Islet precursor cell (in vitro differentiated cells): ENCODE measurements around the gene CACNA1C.

Source experiments
- DNase-seq: peaks from one replicate; pipeline ENCODE4 v3.0.0-alpha.2; 2018

CACNA1C gene

GRCh38 chr12:2052826-2053678 lies at the start of gene CACNA1C:
Gene CACNA1C (plus strand): TSS chr12:2052987. CDS start chr12:2053563, 576 bp downstream.
- peak; percentile 90 for DNase-seq

GRCh38 chr12:2003676-2004112 lies 49.1 kb upstream of the CACNA1C start:
- DNase-seq: no peak

- peak; percentile 100 for DNase-seq
Measured at GRCh38 chr12:2004113-2004929, 48.5 kb upstream of the CACNA1C start, which contains the start of gene DCP1B. Gene DCP1B (minus strand): TSS chr12:2004457. CDS start chr12:2004431, 26 bp downstream.

- no peak for DNase-seq
Measured at GRCh38 chr12:2008677-2009076, 44.1 kb upstream of the CACNA1C start.

- DNase-seq: no peak
Measured at GRCh38 chr12:2009623-2010022, 43.2 kb upstream of the CACNA1C start.

- no peak for DNase-seq
Measured at GRCh38 chr12:2011643-2012607, 40.9 kb upstream of the CACNA1C start.

- no peak for DNase-seq
Measured at GRCh38 chr12:2013086-2013485, 39.7 kb upstream of the CACNA1C start.

- DNase-seq: peak; percentile 75
Measured at GRCh38 chr12:2013527-2014223, 39.1 kb upstream of the CACNA1C start.

- DNase-seq: no peak
Measured at GRCh38 chr12:2014231-2014630, 38.6 kb upstream of the CACNA1C start.

- DNase-seq: no peak
Measured at GRCh38 chr12:2016862-2017545, 35.8 kb upstream of the CACNA1C start.

GRCh38 chr12:2017546-2018337 lies 35.0 kb upstream of the CACNA1C start:
- no peak for DNase-seq

- no peak for DNase-seq
Measured at GRCh38 chr12:2018391-2018790, 34.4 kb upstream of the CACNA1C start.

- no peak for DNase-seq
Measured at GRCh38 chr12:2019126-2019525, 33.7 kb upstream of the CACNA1C start.

GRCh38 chr12:2020511-2020910 lies 32.3 kb upstream of the CACNA1C start:
- DNase-seq: no peak

- peak; percentile 78 for DNase-seq
Measured at GRCh38 chr12:2023365-2023764, 29.4 kb upstream of the CACNA1C start.

GRCh38 chr12:2027351-2027750 lies 25.4 kb upstream of the CACNA1C start:
- no peak for DNase-seq

- DNase-seq: no peak
Measured at GRCh38 chr12:2029851-2030250, 22.9 kb upstream of the CACNA1C start.

GRCh38 chr12:2032506-2032905 lies 20.3 kb upstream of the CACNA1C start:
- DNase-seq: peak; percentile 7

- DNase-seq: peak; percentile 90
Measured at GRCh38 chr12:2034633-2035430, 18.0 kb upstream of the CACNA1C start.
